H1 (cell line): Measurements from ENCODE around the gene SLC38A10. TPM values are rescaled to one million over a fixed set of nuclear protein-coding genes. Genes with fewer than 3 reads are reported as not detected.

Experiments used
- CTCF ChIA-PET: fragments of 300-600 bp; sonication (Branson Sonifier 250); formaldehyde crosslinking; loops from one replicate; lab custom pipeline; 2021; ENCODE audit not compliant: partially characterized antibody; lab: Charles Lee
- POLR2A ChIA-PET: fragments of 300-600 bp; sonication (Branson Sonifier 250); formaldehyde crosslinking; loops from one replicate; lab custom pipeline; 2021; ENCODE audit warnings: inconsistent platforms; ENCODE audit not compliant: partially characterized antibody; lab: Charles Lee
- DNase-seq, 2 experiments: peaks; one replicate each; pipeline versions ENCODE4 v3.0.0 to v3.0.0-alpha.2; 2010 to 2022; ENCODE audit warnings: low spot score in 2 of 2, low read depth in 1 of 2, mixed read lengths in 1 of 2
- FAIRE-seq: peaks from 2 replicates; lab custom pipeline; 2011; peaks lifted over from hg19 to GRCh38; lab: Jason Lieb, UNC
- H2AFZ ChIP-seq: 2 replicates; pipeline ENCODE4 v1.8.1; 2012; ENCODE audit warnings: low read length, inconsistent platforms
- H2AK5ac ChIP-seq: 2 replicates; pipeline ENCODE4 v1.6.1; 2013; ENCODE audit warnings: low read depth, low read length
- H2BK120ac ChIP-seq: replicated peaks from 2 replicates; pipeline ENCODE3; 2013; ENCODE audit warnings: low read depth, low read length, inconsistent platforms
- H2BK12ac ChIP-seq: 2 replicates; pipeline ENCODE4 v1.6.1; 2013; ENCODE audit warnings: low read depth, low read length
- H2BK15ac ChIP-seq: 2 replicates; pipeline ENCODE4 v1.6.1; 2013; ENCODE audit warnings: low read length
- H2BK20ac ChIP-seq: 2 replicates; pipeline ENCODE4 v1.6.1; 2013; ENCODE audit warnings: low read length
- H2BK5ac ChIP-seq: 2 replicates; pipeline ENCODE4 v1.6.1; 2013; ENCODE audit warnings: low read depth, low read length
- H3K14ac ChIP-seq: 2 replicates; pipeline ENCODE4 v1.6.1; 2013; ENCODE audit warnings: inconsistent platforms; ENCODE audit not compliant: insufficient read length
- H3K18ac ChIP-seq: 2 replicates; pipeline ENCODE4 v1.6.1; 2013; ENCODE audit warnings: low read length; ENCODE audit errors: extremely low read depth
- H3K23ac ChIP-seq: 2 replicates; pipeline ENCODE4 v1.6.1; 2013; ENCODE audit warnings: inconsistent platforms; ENCODE audit not compliant: insufficient read length
- H3K23me2 ChIP-seq: 2 replicates; pipeline ENCODE4 v1.6.1; 2013; ENCODE audit warnings: low read depth, low read length
- H3K27ac ChIP-seq: 2 replicates; pipeline ENCODE4 v1.6.1; 2011; ENCODE audit warnings: low read depth, low read length, inconsistent platforms
- H3K27me3 ChIP-seq, 4 experiments: replicated peaks in 1 of 4; 1 replicate in 1 of 4; 2 replicates in 3 of 4; pipeline versions ENCODE4 v1.6.1 to v1.8.1; 2011 to 2013; ENCODE audit warnings: low read length in 3 of 4, mild to moderate bottlenecking in 3 of 4, inconsistent platforms in 2 of 4, mixed read lengths in 2 of 4, moderate library complexity in 1 of 4; ENCODE audit not compliant: control insufficient read depth in 3 of 4, insufficient read depth in 3 of 4; ENCODE audit errors: extremely low read depth in 1 of 4
- H3K36me3 ChIP-seq, 4 experiments: 2 replicates each; pipeline versions ENCODE4 v1.6.1 to v1.8.1; 2011 to 2013; ENCODE audit warnings: mild to moderate bottlenecking in 4 of 4, low read length in 3 of 4, moderate library complexity in 2 of 4, control low read depth in 1 of 4, inconsistent platforms in 1 of 4; ENCODE audit not compliant: insufficient read depth in 4 of 4, control insufficient read depth in 2 of 4
- H3K4ac ChIP-seq: replicated peaks from 2 replicates; pipeline ENCODE3; 2013; ENCODE audit warnings: low read length, low read depth, mixed read lengths, inconsistent platforms; ENCODE audit not compliant: insufficient read length
- H3K4me1 ChIP-seq, 4 experiments: replicated peaks in 1 of 4; 1 replicate in 1 of 4; 2 replicates in 3 of 4; pipeline versions ENCODE4 v1.6.1 to v1.8.1; 2011 to 2013; ENCODE audit warnings: low read length in 3 of 4, inconsistent platforms in 2 of 4, mixed read lengths in 1 of 4; ENCODE audit not compliant: insufficient read depth in 4 of 4, control insufficient read depth in 3 of 4
- H3K4me2 ChIP-seq, 2 experiments: 2 replicates each; pipeline versions ENCODE4 v1.6.1 to v1.8.1; 2011 to 2013; ENCODE audit warnings: low read depth in 2 of 2, low read length in 2 of 2, control low read depth in 1 of 2, inconsistent platforms in 1 of 2, mild to moderate bottlenecking in 1 of 2; ENCODE audit not compliant: insufficient read depth in 1 of 2
- H3K4me3 ChIP-seq, 4 experiments: fragments of 200-600, 300-600 bp in 1 of 4; sonication (generic), shearing (Covaris generic), sonication (Bioruptor Twin) in 1 of 4; 2 replicates each; pipeline versions ENCODE4 v1.5.1 to v1.8.1; 2011 to 2016; ENCODE audit warnings: low read length in 4 of 4, low read depth in 3 of 4, control low read depth in 2 of 4, inconsistent platforms in 2 of 4, mild to moderate bottlenecking in 2 of 4, mixed read lengths in 1 of 4, moderate library complexity in 1 of 4; ENCODE audit not compliant: insufficient read depth in 2 of 4; ENCODE audit errors: extremely low read depth in 1 of 4
- H3K56ac ChIP-seq: replicated peaks from 2 replicates; pipeline ENCODE3; 2013; ENCODE audit warnings: low read depth, mild to moderate bottlenecking, mixed read lengths, low read length, inconsistent platforms; ENCODE audit not compliant: insufficient read length
- H3K79me1 ChIP-seq: 2 replicates; pipeline ENCODE4 v1.6.1; 2013; ENCODE audit warnings: low read depth, low read length, control low read depth
- H3K79me2 ChIP-seq, 2 experiments: 2 replicates each; pipeline versions ENCODE4 v1.6.1 to v1.8.1; 2012 to 2013; ENCODE audit warnings: low read length in 2 of 2, mild to moderate bottlenecking in 2 of 2, inconsistent platforms in 1 of 2; ENCODE audit not compliant: insufficient read depth in 2 of 2, control insufficient read depth in 1 of 2
- H3K9ac ChIP-seq, 4 experiments: replicated peaks in 1 of 4; 1 replicate in 1 of 4; 2 replicates in 3 of 4; pipeline versions ENCODE4 v1.6.1 to v1.8.1; 2011 to 2013; ENCODE audit warnings: low read depth in 3 of 4, low read length in 3 of 4, control low read depth in 2 of 4, mild to moderate bottlenecking in 2 of 4, moderate library complexity in 2 of 4, inconsistent platforms in 1 of 4; ENCODE audit errors: extremely low read depth in 1 of 4
- H3K9me3 ChIP-seq, 2 experiments: 2 replicates each; pipeline versions ENCODE4 v1.6.1 to v1.8.1; 2012 to 2013; ENCODE audit warnings: mild to moderate bottlenecking in 2 of 2, moderate library complexity in 2 of 2, control low read depth in 1 of 2, inconsistent platforms in 1 of 2, low read depth in 1 of 2, low read length in 1 of 2, mixed read lengths in 1 of 2; ENCODE audit not compliant: insufficient read depth in 2 of 2
- H4K20me1 ChIP-seq, 2 experiments: replicated peaks in 1 of 2; 2 replicates each; pipeline versions ENCODE3 to v1.8.1; 2011 to 2013; ENCODE audit warnings: inconsistent platforms in 2 of 2, low read length in 2 of 2, mild to moderate bottlenecking in 1 of 2; ENCODE audit not compliant: insufficient read depth in 2 of 2, control insufficient read depth in 1 of 2
- H4K5ac ChIP-seq: 2 replicates; pipeline ENCODE4 v1.6.1; 2013; ENCODE audit warnings: low read length, low read depth, mixed read lengths, inconsistent platforms; ENCODE audit not compliant: insufficient read length
- H4K8ac ChIP-seq: 2 replicates; pipeline ENCODE4 v1.8.0; 2013; ENCODE audit warnings: mild to moderate bottlenecking, moderate library complexity, low read length, inconsistent platforms; ENCODE audit not compliant: insufficient read depth; ENCODE audit errors: extremely low read depth
- H4K91ac ChIP-seq: replicated peaks from 2 replicates; pipeline ENCODE3; 2013; ENCODE audit warnings: low read length, mixed read lengths, inconsistent platforms; ENCODE audit not compliant: insufficient read length
- BRCA1 ChIP-seq: IDR thresholded peaks from 2 replicates; pipeline ENCODE4 v1.6.1; 2012; ENCODE audit warnings: low read depth, low read length, improper control_type of control experiment
- CHD1 ChIP-seq: IDR thresholded peaks from 2 replicates; pipeline ENCODE4 v1.6.1; 2012; ENCODE audit warnings: low read depth, low read length, improper control_type of control experiment
- CREB1 ChIP-seq: IDR thresholded peaks from 2 replicates; pipeline ENCODE4 v1.6.1; 2012; ENCODE audit warnings: inconsistent platforms
- JUN ChIP-seq: IDR thresholded peaks from 2 replicates; pipeline ENCODE4 v1.6.1; 2011; ENCODE audit warnings: low read depth, mild to moderate bottlenecking, improper control_type of control experiment, low read length
- MAFK ChIP-seq: IDR thresholded peaks from 2 replicates; pipeline ENCODE4 v1.6.1; 2012; ENCODE audit warnings: low read depth, mild to moderate bottlenecking, improper control_type of control experiment, low read length
- PHF8 ChIP-seq: fragments of 200-600 bp; sonication (generic); conservative IDR thresholded peaks from 2 replicates; pipeline ENCODE4 v1.7.1; 2012; ENCODE audit warnings: low read depth, mild to moderate bottlenecking, inconsistent platforms, low read length, moderate library complexity
- POLR2A ChIP-seq, 2 experiments: IDR thresholded peaks; 1 replicate in 1 of 2; 2 replicates in 1 of 2; pipeline ENCODE4 v1.6.1; 2011; ENCODE audit warnings: low read depth in 2 of 2, low read length in 2 of 2, mild to moderate bottlenecking in 2 of 2; ENCODE audit errors: control extremely low read depth in 1 of 2
- RFX5 ChIP-seq: IDR thresholded peaks from 2 replicates; pipeline ENCODE4 v1.6.1; 2011; ENCODE audit warnings: low read depth, low read length, improper control_type of control experiment, borderline replicate concordance
- SIX5 ChIP-seq: IDR thresholded peaks from 2 replicates; pipeline ENCODE4 v1.6.1; 2011; ENCODE audit warnings: mild to moderate bottlenecking, low read depth, low read length
- TEAD4 ChIP-seq: IDR thresholded peaks from 2 replicates; pipeline ENCODE4 v1.6.1; 2012; ENCODE audit warnings: low read depth, low read length, inconsistent platforms, mixed read lengths
- WGBS, 2 experiments: shearing (Covaris generic) in 1 of 2; methylation state at CpG; one replicate each; pipeline versions ENCODE4 v1.1.6 to v1.1.7; 2013 to 2015; ENCODE audit warnings: low lambda C conversion rate in 2 of 2, mixed read lengths in 2 of 2, inconsistent platforms in 1 of 2, low coverage in 1 of 2, missing lambda C conversion rate in 1 of 2; ENCODE audit not compliant: insufficient replicate concordance in 2 of 2, insufficient coverage in 1 of 2, insufficient read length in 1 of 2; ENCODE audit errors: extremely low coverage in 1 of 2, missing lambda C conversion rate in 1 of 2; 5-methylcytosine and 5-hydroxymethylcytosine counted together
- polyA plus RNA-seq, 7 experiments: library from polyadenylated mRNA; depleted of rRNA in 3 of 7; stranded (reverse) in 5 of 7; unstranded in 2 of 7; fragments of >200 nt in 5 of 7; fragments of 200-250 nt in 2 of 7; gene quantifications; 1 replicate in 5 of 7; 2 replicates in 1 of 7; 4 replicates in 1 of 7; pipeline versions ENCODE4 v1.2.1 to v1.2.3, GENCODE V29; 2011 to 2013; ENCODE audit warnings: missing spikeins in 2 of 7, mixed read lengths in 2 of 7
- total RNA-seq: library from RNA; stranded (reverse); fragmentation: NEBNext Ultra II Directional; extraction: Animal tissue kit (Norgen Biotek cat#: 25700); gene quantifications from 2 replicates; pipeline ENCODE4 v1.2.1, GENCODE V29; 2021

The SLC38A10 gene
- total and polyA plus RNA-seq, 2 of the 8 experiments (the other 6 are each of a cell fraction or from before 2014, with no cell fraction given): 26.4 to 41.0 TPM

- Histone ChIP-seq H3K18ac (no peak overlapping the region), H2AK5ac (no peak overlapping the region), H4K91ac (no peak overlapping the region), H3K27me3 (no peaks in the 10 kb centered on the region), H3K23me2 (no peaks in the 10 kb centered on the region), H3K23ac (no peak overlapping the region), H3K4ac (no peak overlapping the region), H4K5ac (no peak overlapping the region), H3K79me2 (no peaks in the 10 kb centered on the region), H3K36me3 (peaks cover 2 to 16% (median 6%) of the 10 kb centered on the region in 4 experiments; a peak in 4 of 8 replicates), H3K4me3 (no peak overlapping the region), H3K4me1 (peaks cover 0 to 4% (median 0%) of the 10 kb centered on the region in 4 experiments; a peak in 1 of 7 replicates), H3K56ac (no peak overlapping the region), H4K8ac (no peak overlapping the region), H3K14ac (no peak overlapping the region), H3K79me1 (peaks cover 3% of the 10 kb centered on the region), H3K9me3 (no peaks in the 10 kb centered on the region), H2BK20ac (no peak overlapping the region), H2BK15ac (no peak overlapping the region), H3K27ac (no peak overlapping the region), H2AFZ (no peak overlapping the region), H3K4me2 (no peak overlapping the region), H2BK5ac (no peak overlapping the region), H4K20me1 (peaks cover 13 to 14% of the 10 kb centered on the region in 2 experiments), H2BK12ac (no peak overlapping the region), H3K9ac (no peak overlapping the region), H2BK120ac (no peak overlapping the region)
- ChIA-PET CTCF (interaction anchor here (1.4 to 3.5 kb wide), 3 partner anchors 11 to 246 kb away, joined by 4 to 15 read pairs (median 5); no protein-coding TSS in a partner anchor), POLR2A (no interaction called here)
- FAIRE-seq: no peak
- TF ChIP-seq PHF8 (no peak), CREB1 (no peak), MAFK (no peak), SIX5 (no peak), CHD1 (no peak), BRCA1 (no peak), POLR2A (IDR thresholded peaks at IDR 0.05; ENCODE audit: control extremely low read depth in 1 of 2, low read depth in 2 of 2, low read length in 2 of 2) (no peak), RFX5 (no peak), JUN (no peak), TEAD4 (no peak)
- 94% methylated on average over 18 of the region's 18 CpGs; no CpG with 5 or more reads in 1 of the 2 experiments for WGBS, 2 experiments
- no peak for DNase-seq
Measured at GRCh38 chr17:81277421-81277820, 17.7 kb downstream of the SLC38A10 start.
